GM12892 (cell line): Measurements from ENCODE around the gene DOCK8.

Source experiments
- POLR2A ChIP-seq: IDR thresholded peaks from 2 replicates; pipeline ENCODE4 v1.6.1; 2011; ENCODE audit warnings: low read depth, low read length, control low read depth
- POLR2AphosphoS5 ChIP-seq: IDR thresholded peaks from 2 replicates; pipeline ENCODE4 v1.6.1; 2011; ENCODE audit warnings: low read depth, low read length, control low read depth
- TAF1 ChIP-seq: IDR thresholded peaks from 2 replicates; pipeline ENCODE4 v1.6.1; 2011; ENCODE audit warnings: low read depth, mild to moderate bottlenecking, control low read depth, low read length, borderline replicate concordance

DNA sequence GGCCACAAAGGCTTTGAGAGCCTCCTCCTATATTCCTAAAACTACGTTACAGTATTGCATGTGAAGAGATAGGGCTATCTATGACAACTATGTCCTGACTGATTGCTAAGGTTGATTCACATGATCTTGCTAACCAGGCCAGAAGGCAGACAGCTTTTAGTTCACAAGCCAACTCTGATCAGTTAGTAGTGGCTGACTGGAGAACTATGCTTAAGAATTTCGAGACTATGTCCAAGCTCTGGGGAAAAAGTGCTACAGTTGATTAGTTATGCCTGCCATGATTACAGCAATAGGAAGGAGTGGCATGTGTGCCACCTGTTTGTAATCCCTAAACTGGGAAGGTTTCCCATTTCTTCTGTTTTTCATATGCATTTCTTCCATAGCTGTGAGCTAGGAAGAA, 223.4 kb downstream of the DOCK8 start:
- TF ChIP-seq POLR2AphosphoS5 (no peak), POLR2A (no peak), TAF1 (no peak)
